Measurements from ENCODE around the gene CHID1. TPM values are rescaled to one million over a fixed set of nuclear protein-coding genes. Genes with fewer than 3 reads are reported as not detected.

Gene CHID1
- total RNA-seq, 1 donor from 2014 or later, result 29.3 TPM

GRCh38 chr11:864898-865297, 45.7 kb downstream of the CHID1 start:
- DNase-seq, result no peak

GRCh38 chr11:863910-864827, 46.4 kb downstream of the CHID1 start:
- DNase-seq, result no peak

GRCh38 chr11:863023-863909, 47.3 kb downstream of the CHID1 start:
- no peak for DNase-seq

- no peak for DNase-seq
Measured at GRCh38 chr11:862696-863022, 48.0 kb downstream of the CHID1 start.

GRCh38 chr11:862081-862661, 48.4 kb downstream of the CHID1 start:
- no peak for DNase-seq

GRCh38 chr11:861105-861479, 49.5 kb downstream of the CHID1 start:
- no peak for DNase-seq

- DNase-seq, result no peak
Measured at GRCh38 chr11:860234-861104, 50.1 kb downstream of the CHID1 start.

GRCh38 chr11:859394-860131, 51.0 kb downstream of the CHID1 start:
- peak; percentile 37 for DNase-seq

GRCh38 chr11:858762-859339, 51.8 kb downstream of the CHID1 start:
- no peak for DNase-seq

- no peak for DNase-seq
Measured at GRCh38 chr11:858053-858761, 52.4 kb downstream of the CHID1 start.

GRCh38 chr11:856397-856796, 54.2 kb downstream of the CHID1 start:
- DNase-seq, result no peak

GRCh38 chr11:855796-856195, 54.8 kb downstream of the CHID1 start:
- DNase-seq, result no peak

- no peak for DNase-seq
Measured at GRCh38 chr11:855330-855674, 55.3 kb downstream of the CHID1 start.

GRCh38 chr11:854601-855329, 55.8 kb downstream of the CHID1 start:
- no peak for DNase-seq

- DNase-seq, result no peak
Measured at GRCh38 chr11:853682-854448, 56.7 kb downstream of the CHID1 start.

GRCh38 chr11:852762-853161, 57.8 kb downstream of the CHID1 start:
- DNase-seq, result no peak

- DNase-seq, result no peak
Measured at GRCh38 chr11:850775-851763, 59.5 kb downstream of the CHID1 start.
